CD14-positive monocyte (primary cell): ENCODE measurements around the gene ZNF408. TPM values are rescaled to one million over a fixed set of nuclear protein-coding genes. Genes with fewer than 3 reads are reported as not detected.

Experiments
- DNase-seq, 3 donors: peaks; one replicate each; pipeline ENCODE4 v3.0.0-alpha.2; 2011 to 2022
- H2AFZ ChIP-seq: 2 replicates; pipeline ENCODE4 v1.6.0; 2012; ENCODE audit warnings: mild to moderate bottlenecking, low read depth, low read length, inconsistent platforms; ENCODE audit not compliant: insufficient read depth, poor library complexity, severe bottlenecking
- H3K27ac ChIP-seq, 2 donors: 1 replicate in 1 of 2; 2 replicates in 1 of 2; pipeline ENCODE4 v1.5.1; 2012 to 2013; ENCODE audit warnings: low read length in 2 of 2, control low read depth in 1 of 2, inconsistent platforms in 1 of 2, low read depth in 1 of 2, mild to moderate bottlenecking in 1 of 2
- H3K27me3 ChIP-seq, 2 donors: one replicate each; pipeline versions ENCODE4 v1.6.0 to v1.6.1; 2011 to 2013; ENCODE audit warnings: low read length in 2 of 2; ENCODE audit not compliant: control insufficient read depth in 2 of 2, insufficient read depth in 2 of 2
- H3K36me3 ChIP-seq, 2 donors: replicated peaks in 1 of 2; 1 replicate in 1 of 2; 2 replicates in 1 of 2; pipeline versions ENCODE4 v1.5.1 to v1.6.1; 2012 to 2013; ENCODE audit warnings: low read length in 2 of 2, control low read depth in 1 of 2, inconsistent platforms in 1 of 2, mild to moderate bottlenecking in 1 of 2; ENCODE audit not compliant: insufficient read depth in 2 of 2, control insufficient read depth in 1 of 2
- H3K4me1 ChIP-seq, 2 donors: 1 replicate in 1 of 2; 2 replicates in 1 of 2; pipeline versions ENCODE4 v1.5.1 to v1.6.1; 2012 to 2013; ENCODE audit warnings: low read length in 2 of 2, control low read depth in 1 of 2, inconsistent platforms in 1 of 2, mild to moderate bottlenecking in 1 of 2, moderate library complexity in 1 of 2; ENCODE audit not compliant: insufficient read depth in 2 of 2, control insufficient read depth in 1 of 2
- H3K4me2 ChIP-seq: replicated peaks from 2 replicates; pipeline ENCODE3; 2012; ENCODE audit warnings: low read length, moderate library complexity, mild to moderate bottlenecking; ENCODE audit not compliant: poor library complexity, severe bottlenecking; ENCODE audit errors: extremely low read depth
- H3K4me3 ChIP-seq, 3 experiments: fragments of 200-600 bp in 1 of 3; sonication (generic) in 1 of 3; replicated peaks in 1 of 3; 1 replicate in 2 of 3; 2 replicates in 1 of 3; pipeline ENCODE4 v1.5.1; 2011 to 2013; ENCODE audit warnings: low read length in 3 of 3, mild to moderate bottlenecking in 3 of 3, control low read depth in 2 of 3, low read depth in 2 of 3, inconsistent platforms in 1 of 3, moderate library complexity in 1 of 3
- H3K79me2 ChIP-seq: 2 replicates; pipeline ENCODE4 v1.6.0; 2012; ENCODE audit warnings: mild to moderate bottlenecking, control low read depth, inconsistent platforms, low read length, moderate library complexity; ENCODE audit not compliant: insufficient read depth
- H3K9ac ChIP-seq: 2 replicates; pipeline ENCODE4 v1.6.0; 2017; ENCODE audit warnings: low read length, mild to moderate bottlenecking; ENCODE audit not compliant: insufficient read depth, poor library complexity, severe bottlenecking
- H3K9me3 ChIP-seq, 2 donors: replicated peaks in 1 of 2; 1 replicate in 1 of 2; 2 replicates in 1 of 2; pipeline versions ENCODE4 v1.5.1 to v1.6.1; 2012 to 2013; ENCODE audit warnings: low read length in 2 of 2, control low read depth in 1 of 2; ENCODE audit not compliant: control insufficient read depth in 1 of 2, insufficient read depth in 1 of 2
- H4K20me1 ChIP-seq: 2 replicates; pipeline ENCODE4 v1.6.0; 2012; ENCODE audit warnings: mild to moderate bottlenecking, low read length, control low read depth, moderate library complexity; ENCODE audit not compliant: insufficient read depth
- H3K27ac Mint-ChIP-seq, 7 donors: one replicate each; pipeline ENCODE4 v1.8.0; 2020; ENCODE audit warnings: mild to moderate bottlenecking in 7 of 7, mixed read lengths in 7 of 7, moderate library complexity in 6 of 7, inconsistent platforms in 2 of 7
- H3K27me3 Mint-ChIP-seq, 3 donors: one replicate each; pipeline ENCODE4 v1.8.0; 2021 to 2022; ENCODE audit warnings: low read depth in 3 of 3, mild to moderate bottlenecking in 3 of 3, mixed read lengths in 3 of 3, moderate library complexity in 3 of 3, inconsistent platforms in 1 of 3
- H3K36me3 Mint-ChIP-seq, 2 donors: one replicate each; pipeline ENCODE4 v1.8.0; 2020; ENCODE audit warnings: mixed read lengths in 2 of 2, inconsistent platforms in 1 of 2, mild to moderate bottlenecking in 1 of 2
- H3K4me1 Mint-ChIP-seq: one replicate; pipeline ENCODE4 v1.8.0; 2020; ENCODE audit warnings: mild to moderate bottlenecking, mixed read lengths
- H3K4me3 Mint-ChIP-seq, 2 donors: one replicate each; pipeline ENCODE4 v1.8.0; 2020; ENCODE audit warnings: mild to moderate bottlenecking in 2 of 2, mixed read lengths in 2 of 2, moderate library complexity in 1 of 2
- H3K9me3 Mint-ChIP-seq, 7 donors: one replicate each; pipeline ENCODE4 v1.8.0; 2020 to 2022; ENCODE audit warnings: mixed read lengths in 7 of 7, mild to moderate bottlenecking in 6 of 7, moderate library complexity in 6 of 7, inconsistent platforms in 2 of 7
- CTCF ChIP-seq: fragments of 200-600 bp; IDR thresholded peaks from one replicate; pipeline ENCODE4 v1.8.0; 2022; ENCODE audit warnings: antibody characterized with exemption, mild to moderate bottlenecking
- WGBS: methylation state at CpG from one replicate; pipeline ENCODE4 v1.1.5; 2013; ENCODE audit warnings: missing lambda C conversion rate; ENCODE audit not compliant: insufficient coverage; 5-methylcytosine and 5-hydroxymethylcytosine counted together
- intact Hi-C, 2 donors: fragments of 100-400 bp; cut with micrococcal nuclease; formaldehyde crosslinking; loops; one replicate each; pipeline versions ENCODE4 v1.15.0 to v1.15.1; 2023
- polyA plus RNA-seq, 3 donors: library from polyadenylated mRNA; depleted of rRNA in 1 of 3; unstranded in 2 of 3; stranded (reverse) in 1 of 3; fragments of 300-500 nt in 2 of 3; fragments of >200 nt in 1 of 3; fragmentation: Illumina TruSeq in 2 of 3; gene quantifications; 1 replicate in 2 of 3; 2 replicates in 1 of 3; pipeline ENCODE4 v1.2.3, GENCODE V29; 2012 to 2021

Gene ZNF408
- polyA plus RNA-seq, 3 donors: 4.1 to 4.5 (median 4.2) TPM

GRCh38 chr11:46659908-46660307 lies 40.9 kb upstream of the ZNF408 start:
- peaks cover 78 to 98% of the 10 kb centered on the region in 2 donors for H3K36me3 Mint-ChIP-seq
- peaks cover 26% of the 10 kb centered on the region for H3K4me1 Mint-ChIP-seq
- DNase-seq: peak in 1 of 3 donors; percentile 20
- H3K9ac ChIP-seq: no peak overlapping the region
- no CpG with 5 or more reads among the region's 1 CpG for WGBS
- H3K27me3 ChIP-seq: no peaks in the 10 kb centered on the region
- intact Hi-C loops: no loop called here
- H3K27ac Mint-ChIP-seq: peak overlapping the region in 6 of 7 donors; percentile 0 to 82 (median 46)
- no peaks in the 10 kb centered on the region for H3K9me3 Mint-ChIP-seq
- H3K4me3 ChIP-seq: no peak overlapping the region
- H2AFZ ChIP-seq: no peak overlapping the region
- H3K4me3 Mint-ChIP-seq: no peak overlapping the region
- peaks cover 0 to 1% (median 0%) of the 10 kb centered on the region in 3 donors for H3K27me3 Mint-ChIP-seq
- peak overlapping the region in 1 of 2 donors; percentile 67 for H3K27ac ChIP-seq
- peaks cover 8% of the 10 kb centered on the region for H3K79me2 ChIP-seq
- peaks cover 74 to 94% of the 10 kb centered on the region in 2 donors for H3K36me3 ChIP-seq
- H3K4me2 ChIP-seq: no peak overlapping the region
- TF ChIP-seq CTCF: no peak
- H4K20me1 ChIP-seq: peaks cover 5% of the 10 kb centered on the region
- peaks cover 14 to 17% of the 10 kb centered on the region in 2 donors for H3K4me1 ChIP-seq
- H3K9me3 ChIP-seq: no peaks in the 10 kb centered on the region

GRCh38 chr11:46661836-46662235 lies 39.0 kb upstream of the ZNF408 start:
- peaks cover 13% of the 10 kb centered on the region for H3K79me2 ChIP-seq
- no peaks in the 10 kb centered on the region for H3K9me3 Mint-ChIP-seq
- H3K4me3 ChIP-seq: no peak overlapping the region
- H3K4me1 Mint-ChIP-seq: peaks cover 26% of the 10 kb centered on the region
- H3K9me3 ChIP-seq: no peaks in the 10 kb centered on the region
- no peak overlapping the region for H3K4me3 Mint-ChIP-seq
- DNase-seq: no peak
- H3K36me3 ChIP-seq: peaks cover 77 to 97% of the 10 kb centered on the region in 2 donors
- intact Hi-C loops: no loop called here
- H3K27ac Mint-ChIP-seq: peak overlapping the region in 2 of 7 donors; percentile 10 to 40
- peaks cover 14 to 17% of the 10 kb centered on the region in 2 donors for H3K4me1 ChIP-seq
- no peak overlapping the region for H3K4me2 ChIP-seq
- no peak overlapping the region for H3K9ac ChIP-seq
- no peak overlapping the region for H3K27ac ChIP-seq
- H4K20me1 ChIP-seq: peaks cover 5% of the 10 kb centered on the region
- peaks cover 0 to 1% (median 0%) of the 10 kb centered on the region in 3 donors for H3K27me3 Mint-ChIP-seq
- H3K36me3 Mint-ChIP-seq: peaks cover 83 to 97% of the 10 kb centered on the region in 2 donors
- H2AFZ ChIP-seq: no peak overlapping the region
- no peak for TF ChIP-seq CTCF
- no peaks in the 10 kb centered on the region for H3K27me3 ChIP-seq
